GM23248 (cell line): ENCODE data around the gene CEP112.

Experiments
- EZH2 ChIP-seq: fragments of 200-600 bp; sonication (generic); IDR thresholded peaks from 2 replicates; pipeline ENCODE4 v1.6.1; 2018; ENCODE audit warnings: antibody characterized with exemption, mild to moderate bottlenecking; ENCODE audit not compliant: insufficient read depth, poor library complexity, severe bottlenecking
- EZH2phosphoT487 ChIP-seq: fragments of 200-600 bp; sonication (generic); IDR thresholded peaks from 2 replicates; pipeline ENCODE4 v1.6.1; 2018; ENCODE audit warnings: antibody characterized with exemption, moderate library complexity, mild to moderate bottlenecking, low read depth; ENCODE audit not compliant: insufficient read depth

DNA sequence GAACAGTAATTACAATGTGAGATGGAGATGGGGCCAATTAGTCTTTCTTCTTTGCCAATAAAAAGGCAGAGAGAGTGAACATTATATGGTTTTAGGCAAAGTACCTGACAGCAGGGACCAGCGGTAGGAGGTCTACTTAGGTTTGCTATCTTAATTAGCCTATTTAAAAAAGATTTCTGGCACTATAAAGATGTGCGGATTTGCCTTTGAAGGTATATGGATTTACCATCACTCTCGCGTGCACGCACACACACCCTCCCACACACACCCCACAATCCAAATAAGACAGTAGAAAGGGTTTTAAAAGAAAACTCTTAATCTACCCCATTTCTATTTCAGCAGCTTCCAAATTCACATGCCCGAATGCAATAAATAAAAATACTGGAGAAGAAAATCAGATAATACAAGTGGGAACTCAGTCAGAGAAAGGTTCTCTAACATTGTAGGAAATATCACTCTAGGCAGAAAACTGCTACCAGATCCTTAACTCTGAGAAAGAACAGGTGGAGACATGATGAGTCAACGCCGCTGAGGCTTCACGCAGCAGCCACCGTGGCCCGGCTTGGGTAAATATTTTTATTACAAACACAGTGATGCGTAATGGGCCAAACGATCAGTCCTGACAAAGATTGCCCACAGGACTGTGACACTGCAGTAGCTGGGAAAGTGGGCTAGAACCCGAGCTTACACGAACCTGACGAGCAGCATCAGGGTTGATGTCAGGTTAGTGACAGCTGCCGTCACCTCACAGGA, 563.9 kb downstream of the CEP112 start:
- TF ChIP-seq EZH2 (no peak), EZH2phosphoT487 (no peak)
